A549 (cell line): ENCODE data around the gene MEG3.

Experiments used
- CHD4 ChIP-seq: fragments of 200-600 bp; sonication (generic); IDR thresholded peaks from 2 replicates; pipeline ENCODE4 v1.6.1; 2016; ENCODE audit warnings: antibody characterized with exemption, mild to moderate bottlenecking, borderline replicate concordance
- EP300 ChIP-seq, 2 experiments: fragments of >200 bp; sonication (Bioruptor Twin); formaldehyde crosslinking; IDR thresholded peaks; 2 replicates in 1 of 2; 3 replicates in 1 of 2; pipeline ENCODE4 v1.6.1; 2016 to 2017
- JUNB ChIP-seq: fragments of >200 bp; sonication (Bioruptor Twin); formaldehyde crosslinking; IDR thresholded peaks from 2 replicates; pipeline ENCODE4 v1.6.1; 2016
- POLR2A ChIP-seq: IDR thresholded peaks from 2 replicates; pipeline ENCODE4 v1.6.1; 2012; ENCODE audit warnings: mild to moderate bottlenecking, low read length
- RAD21 ChIP-seq, 2 experiments: fragments of >200 bp in 1 of 2; sonication (Bioruptor Twin) in 1 of 2; formaldehyde crosslinking in 1 of 2; IDR thresholded peaks in 1 of 2; conservative IDR thresholded peaks in 1 of 2; 2 replicates in 1 of 2; 3 replicates in 1 of 2; pipeline ENCODE4 v1.6.1; 2012 to 2018; ENCODE audit warnings: inconsistent platforms in 1 of 2
- SMC3 ChIP-seq: fragments of >200 bp; sonication (Bioruptor Twin); formaldehyde crosslinking; IDR thresholded peaks from 3 replicates; pipeline ENCODE4 v1.6.1; 2018; ENCODE audit warnings: inconsistent platforms
- SREBF2 ChIP-seq: fragments of 450-650 bp; IDR thresholded peaks from 2 replicates; pipeline ENCODE4 v1.6.1; 2014; ENCODE audit warnings: mild to moderate bottlenecking, moderate library complexity
- ZC3H11A ChIP-seq: fragments of 450-650 bp; IDR thresholded peaks from 2 replicates; pipeline ENCODE4 v1.6.1; 2014; ENCODE audit warnings: antibody characterized with exemption, mild to moderate bottlenecking
- TF ChIP-seq, protein P1 (sequence below): IDR thresholded peaks from 2 replicates; pipeline ENCODE4 v1.6.1; 2012
- TF ChIP-seq, protein P2 (sequence below): fragments of 200-600 bp; sonication (generic); IDR thresholded peaks from 2 replicates; pipeline ENCODE4 v1.6.1; 2016; ENCODE audit warnings: antibody characterized with exemption, mild to moderate bottlenecking, moderate library complexity
- TF ChIP-seq, protein P3 (sequence below): fragments of >200 bp; sonication (Bioruptor Twin); formaldehyde crosslinking; IDR thresholded peaks from 3 replicates; pipeline ENCODE4 v1.5.1; 2016
- TF ChIP-seq, protein P4 (sequence below): fragments of 450-650 bp; IDR thresholded peaks from 2 replicates; pipeline ENCODE4 v1.6.1; 2014; ENCODE audit warnings: antibody characterized with exemption
- TF ChIP-seq, protein P5 (sequence below): IDR thresholded peaks from 2 replicates; pipeline ENCODE4 v1.6.1; 2012

DNA sequence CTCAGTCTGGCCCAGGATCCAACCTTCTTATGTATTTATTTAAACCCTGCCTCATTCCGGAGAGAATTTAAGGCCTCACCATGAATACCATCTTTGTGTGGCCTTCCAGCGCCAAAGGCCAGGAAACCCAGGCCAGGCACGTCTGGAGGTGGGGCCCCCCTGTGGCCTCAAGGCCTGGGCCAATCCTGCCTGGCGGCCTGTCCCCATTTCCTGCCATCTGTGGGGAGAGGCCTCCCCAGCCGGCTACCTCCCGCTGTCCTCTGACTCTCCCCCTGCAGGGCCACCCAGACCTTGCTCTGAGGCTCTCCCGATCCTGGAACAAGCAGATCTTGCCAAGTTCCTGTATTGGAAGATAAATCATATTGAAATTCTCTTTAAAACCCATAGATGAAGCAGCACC is 37.4 kb upstream of the MEG3 start:
- TF ChIP-seq RAD21 (conservative IDR thresholded peaks at IDR 0.05 in 1 of 2, IDR thresholded peaks at IDR 0.05 in 1 of 2) (no peak), SREBF2 (no peak), CHD4 (no peak), SMC3 (no peak), ZC3H11A (no peak), JUNB (no peak), EP300 (IDR thresholded peaks at IDR 0.05) (no peak), POLR2A (no peak)
- TF ChIP-seq, protein P1, sequence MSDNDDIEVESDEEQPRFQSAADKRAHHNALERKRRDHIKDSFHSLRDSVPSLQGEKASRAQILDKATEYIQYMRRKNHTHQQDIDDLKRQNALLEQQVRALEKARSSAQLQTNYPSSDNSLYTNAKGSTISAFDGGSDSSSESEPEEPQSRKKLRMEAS = no peak
- TF ChIP-seq, protein P2, sequence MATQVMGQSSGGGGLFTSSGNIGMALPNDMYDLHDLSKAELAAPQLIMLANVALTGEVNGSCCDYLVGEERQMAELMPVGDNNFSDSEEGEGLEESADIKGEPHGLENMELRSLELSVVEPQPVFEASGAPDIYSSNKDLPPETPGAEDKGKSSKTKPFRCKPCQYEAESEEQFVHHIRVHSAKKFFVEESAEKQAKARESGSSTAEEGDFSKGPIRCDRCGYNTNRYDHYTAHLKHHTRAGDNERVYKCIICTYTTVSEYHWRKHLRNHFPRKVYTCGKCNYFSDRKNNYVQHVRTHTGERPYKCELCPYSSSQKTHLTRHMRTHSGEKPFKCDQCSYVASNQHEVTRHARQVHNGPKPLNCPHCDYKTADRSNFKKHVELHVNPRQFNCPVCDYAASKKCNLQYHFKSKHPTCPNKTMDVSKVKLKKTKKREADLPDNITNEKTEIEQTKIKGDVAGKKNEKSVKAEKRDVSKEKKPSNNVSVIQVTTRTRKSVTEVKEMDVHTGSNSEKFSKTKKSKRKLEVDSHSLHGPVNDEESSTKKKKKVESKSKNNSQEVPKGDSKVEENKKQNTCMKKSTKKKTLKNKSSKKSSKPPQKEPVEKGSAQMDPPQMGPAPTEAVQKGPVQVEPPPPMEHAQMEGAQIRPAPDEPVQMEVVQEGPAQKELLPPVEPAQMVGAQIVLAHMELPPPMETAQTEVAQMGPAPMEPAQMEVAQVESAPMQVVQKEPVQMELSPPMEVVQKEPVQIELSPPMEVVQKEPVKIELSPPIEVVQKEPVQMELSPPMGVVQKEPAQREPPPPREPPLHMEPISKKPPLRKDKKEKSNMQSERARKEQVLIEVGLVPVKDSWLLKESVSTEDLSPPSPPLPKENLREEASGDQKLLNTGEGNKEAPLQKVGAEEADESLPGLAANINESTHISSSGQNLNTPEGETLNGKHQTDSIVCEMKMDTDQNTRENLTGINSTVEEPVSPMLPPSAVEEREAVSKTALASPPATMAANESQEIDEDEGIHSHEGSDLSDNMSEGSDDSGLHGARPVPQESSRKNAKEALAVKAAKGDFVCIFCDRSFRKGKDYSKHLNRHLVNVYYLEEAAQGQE = no peak
- TF ChIP-seq, protein P3, sequence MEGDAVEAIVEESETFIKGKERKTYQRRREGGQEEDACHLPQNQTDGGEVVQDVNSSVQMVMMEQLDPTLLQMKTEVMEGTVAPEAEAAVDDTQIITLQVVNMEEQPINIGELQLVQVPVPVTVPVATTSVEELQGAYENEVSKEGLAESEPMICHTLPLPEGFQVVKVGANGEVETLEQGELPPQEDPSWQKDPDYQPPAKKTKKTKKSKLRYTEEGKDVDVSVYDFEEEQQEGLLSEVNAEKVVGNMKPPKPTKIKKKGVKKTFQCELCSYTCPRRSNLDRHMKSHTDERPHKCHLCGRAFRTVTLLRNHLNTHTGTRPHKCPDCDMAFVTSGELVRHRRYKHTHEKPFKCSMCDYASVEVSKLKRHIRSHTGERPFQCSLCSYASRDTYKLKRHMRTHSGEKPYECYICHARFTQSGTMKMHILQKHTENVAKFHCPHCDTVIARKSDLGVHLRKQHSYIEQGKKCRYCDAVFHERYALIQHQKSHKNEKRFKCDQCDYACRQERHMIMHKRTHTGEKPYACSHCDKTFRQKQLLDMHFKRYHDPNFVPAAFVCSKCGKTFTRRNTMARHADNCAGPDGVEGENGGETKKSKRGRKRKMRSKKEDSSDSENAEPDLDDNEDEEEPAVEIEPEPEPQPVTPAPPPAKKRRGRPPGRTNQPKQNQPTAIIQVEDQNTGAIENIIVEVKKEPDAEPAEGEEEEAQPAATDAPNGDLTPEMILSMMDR = no peak
- TF ChIP-seq, protein P4, sequence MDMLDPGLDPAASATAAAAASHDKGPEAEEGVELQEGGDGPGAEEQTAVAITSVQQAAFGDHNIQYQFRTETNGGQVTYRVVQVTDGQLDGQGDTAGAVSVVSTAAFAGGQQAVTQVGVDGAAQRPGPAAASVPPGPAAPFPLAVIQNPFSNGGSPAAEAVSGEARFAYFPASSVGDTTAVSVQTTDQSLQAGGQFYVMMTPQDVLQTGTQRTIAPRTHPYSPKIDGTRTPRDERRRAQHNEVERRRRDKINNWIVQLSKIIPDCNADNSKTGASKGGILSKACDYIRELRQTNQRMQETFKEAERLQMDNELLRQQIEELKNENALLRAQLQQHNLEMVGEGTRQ = no peak
- TF ChIP-seq, protein P5, sequence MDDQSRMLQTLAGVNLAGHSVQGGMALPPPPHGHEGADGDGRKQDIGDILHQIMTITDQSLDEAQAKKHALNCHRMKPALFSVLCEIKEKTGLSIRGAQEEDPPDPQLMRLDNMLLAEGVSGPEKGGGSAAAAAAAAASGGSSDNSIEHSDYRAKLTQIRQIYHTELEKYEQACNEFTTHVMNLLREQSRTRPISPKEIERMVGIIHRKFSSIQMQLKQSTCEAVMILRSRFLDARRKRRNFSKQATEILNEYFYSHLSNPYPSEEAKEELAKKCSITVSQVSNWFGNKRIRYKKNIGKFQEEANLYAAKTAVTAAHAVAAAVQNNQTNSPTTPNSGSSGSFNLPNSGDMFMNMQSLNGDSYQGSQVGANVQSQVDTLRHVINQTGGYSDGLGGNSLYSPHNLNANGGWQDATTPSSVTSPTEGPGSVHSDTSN = no peak
